Pancreas (tissue), 10 donors: Measurements from ENCODE around the gene SLC5A2. TPM values are rescaled to one million over a fixed set of nuclear protein-coding genes. Genes with fewer than 3 reads are reported as not detected.
A peak's percentile ranks its signal among the peaks of the same experiment; 100 is the strongest.

ENCODE experiments used
- ATAC-seq, 4 donors: fragments of 200-7000 bp; cut with Tn5 transposase; one replicate each; pipeline versions ENCODE4 v1.8.0 to v1.9.1; 2020; ENCODE audit warnings: mild to moderate bottlenecking in 4 of 4, moderate library complexity in 4 of 4
- DNase-seq, 6 donors: peaks; one replicate each; pipeline ENCODE4 v3.0.0-alpha.2; 2020
- FAIRE-seq: peaks from 2 replicates; lab custom pipeline; 2012; peaks lifted over from hg19 to GRCh38; lab: Jason Lieb, UNC
- H3K27ac ChIP-seq, 4 donors: fragments of 200-600 bp; sonication (generic); 1 replicate in 3 of 4; 2 replicates in 1 of 4; pipeline versions ENCODE4 v1.5.0 to v1.8.0; 2020
- H3K27me3 ChIP-seq, 4 donors: fragments of 200-600 bp; one replicate each; pipeline ENCODE4 v1.8.0; 2021
- H3K36me3 ChIP-seq, 3 donors: fragments of 200-600 bp; sonication (generic) in 1 of 3; one replicate each; pipeline versions ENCODE4 v1.5.0 to v1.8.0; 2020 to 2021
- H3K4me1 ChIP-seq, 3 donors: fragments of 200-600 bp; one replicate each; pipeline ENCODE4 v1.8.0; 2021
- H3K4me3 ChIP-seq, 4 donors: fragments of 200-600 bp; sonication (generic) in 2 of 4; one replicate each; pipeline versions ENCODE4 v1.5.0 to v1.8.0; 2020 to 2021
- H3K9me3 ChIP-seq, 4 donors: fragments of 200-600 bp; one replicate each; pipeline ENCODE4 v1.8.0; 2021
- WGBS, 2 donors: extraction: QIAGEN DNeasy Blood & Tissue Kit; methylation state at CpG; one replicate each; pipeline ENCODE4 v1.1.7; 2013; 5-methylcytosine and 5-hydroxymethylcytosine counted together
- intact Hi-C, 3 donors: fragments of 100-400 bp; cut with DNase I; formaldehyde crosslinking; loops; one replicate each; pipeline versions ENCODE4 v1.11.1 to v1.14.2; 2022
- polyA plus RNA-seq, 2 donors: library from polyadenylated mRNA; stranded (reverse); fragments of 200-250 nt; gene quantifications; one replicate each; pipeline ENCODE4 v1.2.3, GENCODE V29; 2013
- total RNA-seq, 6 donors: library from RNA; stranded (reverse); fragmentation: NEBNext Ultra II Directional in 4 of 6; extraction: Animal tissue kit (Norgen Biotek cat#: 25700) in 4 of 6; gene quantifications; one replicate each; pipeline versions ENCODE4 v1.2.1 to v1.2.4, GENCODE V29; 2021 to 2023
- TF ChIP-seq, protein P1 (sequence below), 4 donors: fragments of 200-600 bp; sonication (generic) in 3 of 4; IDR thresholded peaks; one replicate each; pipeline versions ENCODE4 v1.5.0 to v1.8.0; 2021; ENCODE audit warnings: antibody characterized with exemption in 4 of 4
- donor health status: healthy with polysubstance abuse.
- donor health status: DM: no; HTN: no; CAD: no; lungs with moderate emphysema.
- donor health status: DM: no; HTN: no; CAD: no.
- donor health status: control.
- donor health status: control.
- donor health status: Bipolar disorder and iron deficiency.
- donor health status: DM: yes; HTN: yes; CAD: no.
- donor health status: DM: no; HTN: no; CAD: no.
- donor health status: DM: no; HTN: no; CAD: no.
- donor health status: DM: yes; HTN: yes; CAD: no.

SLC5A2 gene
- total and polyA plus RNA-seq, 8 donors = 0.35 to 4.9 (median 0.64) TPM

- ATAC-seq (no peak), FAIRE-seq (no peak), DNase-seq (no peak)
- Histone ChIP-seq H3K36me3 (no peaks in the 10 kb centered on the region), H3K27ac (no peak overlapping the region), H3K4me1 (no peaks in the 10 kb centered on the region), H3K9me3 (no peaks in the 10 kb centered on the region), H3K27me3 (no peaks in the 10 kb centered on the region), H3K4me3 (no peak overlapping the region)
- WGBS, 2 donors = 66 to 87% methylated on average over 3 of the region's 3 CpGs
- TF ChIP-seq, protein P1, sequence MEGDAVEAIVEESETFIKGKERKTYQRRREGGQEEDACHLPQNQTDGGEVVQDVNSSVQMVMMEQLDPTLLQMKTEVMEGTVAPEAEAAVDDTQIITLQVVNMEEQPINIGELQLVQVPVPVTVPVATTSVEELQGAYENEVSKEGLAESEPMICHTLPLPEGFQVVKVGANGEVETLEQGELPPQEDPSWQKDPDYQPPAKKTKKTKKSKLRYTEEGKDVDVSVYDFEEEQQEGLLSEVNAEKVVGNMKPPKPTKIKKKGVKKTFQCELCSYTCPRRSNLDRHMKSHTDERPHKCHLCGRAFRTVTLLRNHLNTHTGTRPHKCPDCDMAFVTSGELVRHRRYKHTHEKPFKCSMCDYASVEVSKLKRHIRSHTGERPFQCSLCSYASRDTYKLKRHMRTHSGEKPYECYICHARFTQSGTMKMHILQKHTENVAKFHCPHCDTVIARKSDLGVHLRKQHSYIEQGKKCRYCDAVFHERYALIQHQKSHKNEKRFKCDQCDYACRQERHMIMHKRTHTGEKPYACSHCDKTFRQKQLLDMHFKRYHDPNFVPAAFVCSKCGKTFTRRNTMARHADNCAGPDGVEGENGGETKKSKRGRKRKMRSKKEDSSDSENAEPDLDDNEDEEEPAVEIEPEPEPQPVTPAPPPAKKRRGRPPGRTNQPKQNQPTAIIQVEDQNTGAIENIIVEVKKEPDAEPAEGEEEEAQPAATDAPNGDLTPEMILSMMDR (IDR thresholded peaks at IDR 0.05) = no peak
- intact Hi-C loops = no loop called here
Measured at GRCh38 chr16:31525113-31525512, 42.2 kb downstream of the SLC5A2 start.

- H3K27ac ChIP-seq = peak within 1 kb of the TSS in 1 of 4 donors; percentile 35
- H3K4me3 ChIP-seq = peak within 1 kb of the TSS in 1 of 4 donors; percentile 39
- TF ChIP-seq, protein P1 (IDR thresholded peaks at IDR 0.05) = no peak
- H3K4me1 ChIP-seq = no peaks in the 10 kb centered on the region
- DNase-seq (no peak), FAIRE-seq (no peak), ATAC-seq (no peak)
- no peaks in the 10 kb centered on the region for H3K9me3 ChIP-seq
- H3K27me3 ChIP-seq = no peaks in the 10 kb centered on the region
- H3K36me3 ChIP-seq = no peaks in the 10 kb centered on the region
- 49 to 50% methylated on average over 6 of the region's 6 CpGs for WGBS, 2 donors
- intact Hi-C loops = no loop called here
Measured at GRCh38 chr16:31527734-31528274, 44.9 kb downstream of the SLC5A2 start, which contains the start of gene AHSP. Gene AHSP, plus strand, starts transcription at chr16:31527900. Its CDS starts 240 bp downstream, at chr16:31528140.

GRCh38 chr16:31528523-31529107 is 45.7 kb downstream of the SLC5A2 start:
- intact Hi-C loops = no loop called here
- no peaks in the 10 kb centered on the region for H3K9me3 ChIP-seq
- FAIRE-seq (no peak), ATAC-seq (peak in 3 of 4 donors; percentile 36 to 46 (median 42)), DNase-seq (no peak)
- H3K4me1 ChIP-seq = no peaks in the 10 kb centered on the region
- peak overlapping the region in 1 of 4 donors; percentile 39 for H3K4me3 ChIP-seq
- no peaks in the 10 kb centered on the region for H3K36me3 ChIP-seq
- H3K27ac ChIP-seq = peak overlapping the region in 3 of 4 donors; percentile 11 to 35 (median 17)
- WGBS, 2 donors = 22% methylated on average over 11 of the region's 11 CpGs
- TF ChIP-seq, protein P1 (IDR thresholded peaks at IDR 0.05) = no peak
- H3K27me3 ChIP-seq = no peaks in the 10 kb centered on the region

DNA sequence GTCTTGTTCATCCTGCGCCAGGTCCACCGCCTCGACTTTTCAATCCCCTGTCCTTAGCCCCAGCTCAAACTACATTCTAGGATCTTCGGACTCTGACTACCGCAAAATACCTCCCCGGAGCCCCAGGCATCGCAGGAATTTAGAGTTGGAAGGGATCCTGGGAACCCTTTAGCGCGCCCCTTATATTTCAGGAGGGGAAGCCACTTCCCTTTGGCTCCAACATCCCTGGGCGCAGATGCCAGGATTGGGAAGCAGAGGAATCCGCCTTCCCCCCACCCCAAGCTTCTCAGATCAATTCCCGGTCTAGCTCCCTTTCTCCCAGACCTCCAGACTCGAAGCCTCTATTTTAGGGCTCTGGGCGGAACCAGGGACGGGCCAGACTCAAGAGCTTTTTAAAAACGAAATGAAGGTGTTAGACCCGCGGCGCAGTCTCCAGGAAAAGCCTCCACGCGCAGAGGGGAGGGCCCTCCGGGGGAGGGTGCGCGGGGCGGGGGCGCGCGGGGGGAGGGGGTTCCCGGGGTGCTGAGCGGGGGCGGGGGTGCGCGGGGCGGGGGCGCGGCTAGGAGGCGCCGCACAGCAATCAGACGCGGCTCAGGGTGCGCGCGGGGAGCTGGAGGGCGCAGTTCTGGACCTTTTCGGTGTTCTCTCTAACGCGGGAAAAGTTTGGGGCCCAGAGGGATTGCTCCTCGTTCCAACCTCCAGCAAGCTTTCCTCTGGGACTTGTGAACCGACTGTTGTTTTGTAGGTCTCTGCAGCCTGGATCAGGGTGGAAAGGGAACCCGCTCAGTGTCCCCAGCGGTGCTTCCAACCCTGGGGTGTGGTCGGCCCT is 46.4 kb downstream of the SLC5A2 start:
- no peaks in the 10 kb centered on the region for H3K27me3 ChIP-seq
- H3K9me3 ChIP-seq = no peaks in the 10 kb centered on the region
- FAIRE-seq (no peak), ATAC-seq (peak in 3 of 4 donors; percentile 71 to 80 (median 72)), DNase-seq (peak in 2 of 6 donors; percentile 19 to 35)
- TF ChIP-seq, protein P1 (IDR thresholded peaks at IDR 0.05) = no peak
- H3K4me1 ChIP-seq = no peaks in the 10 kb centered on the region
- 2% methylated on average over 43 to 51 of the region's 52 CpGs for WGBS, 2 donors
- intact Hi-C loops = no loop called here
- no peaks in the 10 kb centered on the region for H3K36me3 ChIP-seq
- H3K4me3 ChIP-seq = peak overlapping the region in 2 of 4 donors; percentile 30 to 39
- peak overlapping the region; percentile 11 to 46 (median 26) for H3K27ac ChIP-seq
